A549 (cell line): ENCODE results near the gene TUBGCP2. TPM values are rescaled to one million over a fixed set of nuclear protein-coding genes. Genes with fewer than 3 reads are reported as not detected.

Source experiments
- ATAC-seq, 2 experiments: fragments of 200-7000 bp in 1 of 2; fragments of >200 bp in 1 of 2; cut with Nextera tagmentation in 1 of 2; cut with Tn5 transposase in 1 of 2; 3 replicates each; pipeline versions ENCODE4 v1.8.0 to v1.9.1; 2018 to 2020; ENCODE audit warnings: mild to moderate bottlenecking in 1 of 2, moderate library complexity in 1 of 2
- CTCF ChIA-PET: fragments of 300-600 bp; sonication (Branson Sonifier 250); formaldehyde crosslinking; extraction: SDS; loops from one replicate; lab custom pipeline; 2021; ENCODE audit warnings: antibody characterized with exemption, inconsistent platforms; lab: Yijun Ruan, JAX
- POLR2A ChIA-PET: fragments of 350-600 bp; formaldehyde crosslinking; extraction: SDS; loops from one replicate; lab custom pipeline; 2021; ENCODE audit warnings: antibody characterized with exemption, inconsistent platforms; lab: Yijun Ruan, JAX
- DNase-seq, 2 experiments: peaks; one replicate each; pipeline versions ENCODE4 v3.0.0 to v3.0.0-alpha.2; 2011 to 2016; ENCODE audit warnings: low read depth in 1 of 2, low spot score in 1 of 2
- FAIRE-seq: peaks from 2 replicates; lab custom pipeline; 2011; peaks lifted over from hg19 to GRCh38; lab: Jason Lieb, UNC
- H3K27ac ChIP-seq, 2 experiments: fragments of >200 bp; sonication (Bioruptor Twin); formaldehyde crosslinking; 3 replicates each; pipeline ENCODE4 v1.5.1; 2016 to 2017
- H3K4me1 ChIP-seq: fragments of >200 bp; sonication (Bioruptor Twin); formaldehyde crosslinking; 3 replicates; pipeline ENCODE4 v1.6.1; 2016
- H3K4me2 ChIP-seq: fragments of >200 bp; sonication (Bioruptor Twin); formaldehyde crosslinking; 3 replicates; pipeline ENCODE4 v1.6.1; 2016
- H3K4me3 ChIP-seq: fragments of >200 bp; sonication (Bioruptor Twin); formaldehyde crosslinking; 3 replicates; pipeline ENCODE4 v1.5.1; 2016
- H3K9me3 ChIP-seq: fragments of >200 bp; sonication (Bioruptor Twin); formaldehyde crosslinking; 3 replicates; pipeline ENCODE4 v1.6.1; 2016
- ATOH8 ChIP-seq: fragments of 250-450 bp; sonication (Bioruptor Pico); IDR thresholded peaks from 2 replicates; pipeline ENCODE4 v1.5.0; 2020; ENCODE audit warnings: low read depth, mild to moderate bottlenecking, moderate library complexity
- BCL3 ChIP-seq: fragments of >200 bp; sonication (Bioruptor Twin); formaldehyde crosslinking; IDR thresholded peaks from 3 replicates; pipeline ENCODE4 v1.6.1; 2016
- CBX2 ChIP-seq: fragments of 200-600 bp; sonication (generic); IDR thresholded peaks from 2 replicates; pipeline ENCODE4 v1.6.1; 2016; ENCODE audit warnings: low read depth, mild to moderate bottlenecking, borderline replicate concordance
- CEBPB ChIP-seq, 2 experiments: fragments of >200 bp in 1 of 2; sonication (Bioruptor Twin) in 1 of 2; formaldehyde crosslinking in 1 of 2; IDR thresholded peaks; 2 replicates each; pipeline ENCODE4 v1.6.1; 2012 to 2016
- EHMT2 ChIP-seq: fragments of 200-600 bp; sonication (generic); IDR thresholded peaks from 2 replicates; pipeline ENCODE4 v1.6.1; 2016; ENCODE audit warnings: antibody characterized with exemption, low read depth, mild to moderate bottlenecking, moderate library complexity
- EP300 ChIP-seq, 2 experiments: fragments of >200 bp; sonication (Bioruptor Twin); formaldehyde crosslinking; IDR thresholded peaks; 2 replicates in 1 of 2; 3 replicates in 1 of 2; pipeline ENCODE4 v1.6.1; 2016 to 2017
- FOSL2 ChIP-seq, 2 experiments: fragments of 450-650 bp in 1 of 2; fragments of >200 bp in 1 of 2; sonication (Bioruptor Twin) in 1 of 2; formaldehyde crosslinking; IDR thresholded peaks; 2 replicates each; pipeline versions ENCODE4 v1.5.0 to v1.6.1; 2016 to 2020; ENCODE audit warnings: mild to moderate bottlenecking in 1 of 2, moderate library complexity in 1 of 2
- FOXS1 ChIP-seq: fragments of 250-450 bp; sonication (Bioruptor Pico); IDR thresholded peaks from 2 replicates; pipeline ENCODE4 v1.5.0; 2020; ENCODE audit warnings: mild to moderate bottlenecking, moderate library complexity
- HES2 ChIP-seq: fragments of >200 bp; sonication (Bioruptor Twin); formaldehyde crosslinking; IDR thresholded peaks from 2 replicates; pipeline ENCODE4 v1.6.1; 2016
- HMGXB4 ChIP-seq: fragments of 250-450 bp; sonication (Bioruptor Pico); IDR thresholded peaks from 2 replicates; pipeline ENCODE4 v1.5.0; 2021; ENCODE audit warnings: mild to moderate bottlenecking, moderate library complexity, borderline replicate concordance
- HOXA7 ChIP-seq: fragments of 250-450 bp; sonication (Bioruptor Pico); IDR thresholded peaks from 2 replicates; pipeline ENCODE4 v1.5.0; 2020; ENCODE audit warnings: mild to moderate bottlenecking, moderate library complexity
- JUN ChIP-seq, 2 experiments: fragments of >200 bp; sonication (Bioruptor Twin); formaldehyde crosslinking; IDR thresholded peaks; 2 replicates in 1 of 2; 3 replicates in 1 of 2; pipeline ENCODE4 v1.6.1; 2016 to 2017
- KDM1A ChIP-seq: fragments of 200-600 bp; sonication (generic); IDR thresholded peaks from 2 replicates; pipeline ENCODE4 v1.6.1; 2016; ENCODE audit warnings: low read depth, mild to moderate bottlenecking
- MAZ ChIP-seq: fragments of 150-350 bp; IDR thresholded peaks from 2 replicates; pipeline ENCODE4 v1.6.1; 2014; ENCODE audit warnings: antibody characterized with exemption, low read depth, low read length, borderline replicate concordance
- MYC ChIP-seq: IDR thresholded peaks from 2 replicates; pipeline ENCODE4 v1.6.1; 2012; ENCODE audit warnings: mild to moderate bottlenecking, inconsistent platforms, low read length, improper control_type of control experiment, borderline replicate concordance
- NFE2L2 ChIP-seq: fragments of 150-350 bp; conservative IDR thresholded peaks from 2 replicates; pipeline ENCODE4 v1.6.1; 2014; ENCODE audit warnings: low read length
- NPAS2 ChIP-seq: fragments of 250-450 bp; sonication (Bioruptor Pico); IDR thresholded peaks from 2 replicates; pipeline ENCODE4 v1.8.0; 2022; ENCODE audit warnings: mild to moderate bottlenecking, moderate library complexity, borderline replicate concordance
- NR3C1 ChIP-seq: fragments of >200 bp; sonication (Bioruptor Twin); formaldehyde crosslinking; IDR thresholded peaks from 3 replicates; pipeline ENCODE4 v1.6.1; 2017
- PBX3 ChIP-seq: IDR thresholded peaks from 2 replicates; pipeline ENCODE4 v1.6.1; 2012
- PHF8 ChIP-seq: fragments of 200-600 bp; sonication (generic); IDR thresholded peaks from 2 replicates; pipeline ENCODE4 v1.6.1; 2016; ENCODE audit warnings: low read depth, mild to moderate bottlenecking, antibody characterized with exemption, moderate library complexity, borderline replicate concordance
- POLR2AphosphoS2 ChIP-seq: conservative IDR thresholded peaks from 2 replicates; pipeline ENCODE4 v1.6.1; 2012; ENCODE audit warnings: low read length, improper control_type of control experiment, inconsistent platforms
- RAD21 ChIP-seq, 2 experiments: fragments of >200 bp in 1 of 2; sonication (Bioruptor Twin) in 1 of 2; formaldehyde crosslinking in 1 of 2; IDR thresholded peaks in 1 of 2; conservative IDR thresholded peaks in 1 of 2; 2 replicates in 1 of 2; 3 replicates in 1 of 2; pipeline ENCODE4 v1.6.1; 2012 to 2018; ENCODE audit warnings: inconsistent platforms in 1 of 2
- REST ChIP-seq: fragments of 200-600 bp; sonication (generic); IDR thresholded peaks from 2 replicates; pipeline ENCODE4 v1.6.1; 2016; ENCODE audit warnings: antibody characterized with exemption, mild to moderate bottlenecking, moderate library complexity
- SREBF2 ChIP-seq: fragments of 450-650 bp; IDR thresholded peaks from 2 replicates; pipeline ENCODE4 v1.6.1; 2014; ENCODE audit warnings: mild to moderate bottlenecking, moderate library complexity
- ZC3H11A ChIP-seq: fragments of 450-650 bp; IDR thresholded peaks from 2 replicates; pipeline ENCODE4 v1.6.1; 2014; ENCODE audit warnings: antibody characterized with exemption, mild to moderate bottlenecking
- ZFP36 ChIP-seq: fragments of 450-650 bp; IDR thresholded peaks from 2 replicates; pipeline ENCODE4 v1.6.1; 2014; ENCODE audit warnings: borderline replicate concordance; ENCODE audit not compliant: partially characterized antibody
- ZNF302 ChIP-seq: fragments of 250-450 bp; sonication (Bioruptor Pico); IDR thresholded peaks from 2 replicates; pipeline ENCODE4 v1.9.0; 2021; ENCODE audit warnings: inconsistent platforms, mild to moderate bottlenecking, moderate library complexity
- WGBS: methylation state at CpG from one replicate; pipeline ENCODE4 v1.1.6; 2017; ENCODE audit errors: missing lambda C conversion rate; 5-methylcytosine and 5-hydroxymethylcytosine counted together
- polyA plus RNA-seq, 4 experiments: library from polyadenylated mRNA; depleted of rRNA in 3 of 4; stranded (reverse); fragments of >200 nt; fragmentation: RNase III in 1 of 4; extraction: RNeasy Plus Mini Kit Qiagen cat#74134 plus additional on column Dnase treatment in 1 of 4; gene quantifications; 2 replicates in 3 of 4; 3 replicates in 1 of 4; pipeline ENCODE4 v1.2.3, GENCODE V29; 2011 to 2017

The TUBGCP2 gene
- polyA plus RNA-seq, 2 of the 4 experiments (the other 2 are of a cell fraction) = 33.6 to 44.5 TPM

- no peak for FAIRE-seq
- H3K9me3 ChIP-seq = no peaks in the 10 kb centered on the region
- H3K27ac ChIP-seq = no peak overlapping the region
- WGBS = no CpG with 5 or more reads among the region's 19 CpGs
- no peak overlapping the region for H3K4me2 ChIP-seq
- CTCF ChIA-PET = interaction anchor here (0.8 to 3.1 kb wide), 5 partner anchors 8 to 37 kb away, joined by 3 to 9 read pairs (median 3); no protein-coding TSS in a partner anchor
- POLR2A ChIA-PET = no interaction called here
- no peak overlapping the region for H3K4me3 ChIP-seq
- TF ChIP-seq BCL3 = no peak
- TF ChIP-seq CEBPB (IDR thresholded peaks at IDR 0.05) = no peak
- TF ChIP-seq SREBF2 = no peak
- TF ChIP-seq POLR2AphosphoS2 = no peak
- no peak for TF ChIP-seq HMGXB4 (CRISPR knock-in tag)
- no peak for TF ChIP-seq NPAS2
- TF ChIP-seq MYC = no peak
- no peak for TF ChIP-seq EHMT2
- TF ChIP-seq PBX3 = no peak
- TF ChIP-seq JUN (IDR thresholded peaks at IDR 0.05) = no peak
- TF ChIP-seq ZNF302 (CRISPR knock-in tag) = no peak
- TF ChIP-seq KDM1A = no peak
- no peak for TF ChIP-seq ZFP36
- no peak for TF ChIP-seq RAD21 (conservative IDR thresholded peaks at IDR 0.05 in 1 of 2, IDR thresholded peaks at IDR 0.05 in 1 of 2)
- TF ChIP-seq MAZ = no peak
- TF ChIP-seq HOXA7 = no peak
- H3K4me1 ChIP-seq = peaks cover under 1% of the 10 kb centered on the region; the same call in 1 of the 3 replicates
- ATAC-seq = no peak
- DNase-seq = no peak
Observed at GRCh38 chr10:133270773-133271297, 37.8 kb downstream of the TUBGCP2 start.

GRCh38 chr10:133270204-133270603 lies 38.5 kb downstream of the TUBGCP2 start:
- no peak for ATAC-seq
- TF ChIP-seq EP300 (IDR thresholded peaks at IDR 0.05) = no peak
- TF ChIP-seq ATOH8 (CRISPR knock-in tag) = no peak
- TF ChIP-seq REST = no peak
- no peak for TF ChIP-seq PHF8
- no peak for TF ChIP-seq NFE2L2
- TF ChIP-seq NR3C1 = no peak
- no peak for TF ChIP-seq HES2
- no peak for TF ChIP-seq FOXS1 (CRISPR knock-in tag)
- no peak for TF ChIP-seq FOSL2 (IDR thresholded peaks at IDR 0.05)
- TF ChIP-seq FOSL2 (CRISPR knock-in tag; IDR thresholded peaks at IDR 0.05) = no peak
- TF ChIP-seq CBX2 = no peak
- no peak for TF ChIP-seq BCL3
- TF ChIP-seq ZC3H11A = no peak
- no peak for TF ChIP-seq ZNF302 (CRISPR knock-in tag)

More at GRCh38 chr10:133270204-133270603, 38.5 kb downstream of the TUBGCP2 start:
- peaks cover 7% of the 10 kb centered on the region; the same call in 2 of the 3 replicates for H3K4me1 ChIP-seq
- H3K4me3 ChIP-seq = no peak overlapping the region
- 84% methylated on average over 13 of the region's 20 CpGs for WGBS
- ChIA-PET POLR2A (no interaction called here), CTCF (interaction anchor here (1.7 to 3.1 kb wide), 2 partner anchors 13 to 37 kb away, joined by 3 to 9 read pairs; no protein-coding TSS in a partner anchor)
- no peak overlapping the region for H3K4me2 ChIP-seq
- no peak overlapping the region for H3K27ac ChIP-seq
- DNase-seq (no peak), FAIRE-seq (no peak)
- no peaks in the 10 kb centered on the region for H3K9me3 ChIP-seq
